ENCODE measurements around the gene THUMPD1.

GRCh38 chr16:20734782-20735181 is 6.8 kb downstream of the THUMPD1 start:
- TF ChIP-seq POLR2A (IDR thresholded peaks at IDR 0.05; ENCODE audit: borderline replicate concordance, extremely low read depth, insufficient read depth, insufficient read length) (no peak), CTCF (IDR thresholded peaks at IDR 0.05 in 2 of 3, conservative IDR thresholded peaks at IDR 0.05 in 1 of 3; ENCODE audit: borderline replicate concordance in 1 of 3, insufficient read depth in 1 of 3, low read depth in 2 of 3, low read length in 2 of 3) (no peak), CBX3 (IDR thresholded peaks at IDR 0.05; ENCODE audit: low read depth) (no peak), MAX (IDR thresholded peaks at IDR 0.05) (no peak), SIN3A (IDR thresholded peaks at IDR 0.05; ENCODE audit: low read depth) (no peak), EZH2 (IDR thresholded peaks at IDR 0.05) (no peak), CEBPB (IDR thresholded peaks at IDR 0.05; ENCODE audit: low read depth) (no peak), EGR1 (IDR thresholded peaks at IDR 0.05; ENCODE audit: low read depth) (no peak), EZH2phosphoT487 (IDR thresholded peaks at IDR 0.05; ENCODE audit: borderline replicate concordance) (no peak), RAD21 (IDR thresholded peaks at IDR 0.05; ENCODE audit: low read depth) (no peak), SP1 (IDR thresholded peaks at IDR 0.05; ENCODE audit: low read depth) (no peak), YY1 (IDR thresholded peaks at IDR 0.05; ENCODE audit: extremely low read depth, insufficient replicate concordance, low read depth, low read length) (no peak)

Measured in HCT116 (cell line).